VCaP (cell line): Measurements from ENCODE around the gene LIPC.

Source experiments
- H3K27ac ChIP-seq: fragments of 450-650 bp; 2 replicates; pipeline ENCODE4 v1.5.1; 2017
- CTCF ChIP-seq: fragments of 450-650 bp; conservative IDR thresholded peaks from 2 replicates; pipeline ENCODE4 v1.5.1; 2017; ENCODE audit warnings: mild to moderate bottlenecking, moderate library complexity

Gene LIPC

GRCh38 chr15:58597943-58598828, 166.4 kb downstream of the LIPC start:
- TF ChIP-seq CTCF: no peak
- H3K27ac ChIP-seq: no peak overlapping the region

GRCh38 chr15:58598829-58599210, 167.0 kb downstream of the LIPC start:
- no peak for TF ChIP-seq CTCF
- H3K27ac ChIP-seq: no peak overlapping the region

GRCh38 chr15:58602823-58603222, 171.0 kb downstream of the LIPC start:
- TF ChIP-seq CTCF: no peak
- no peak overlapping the region for H3K27ac ChIP-seq

- peak overlapping the region; percentile 63 for H3K27ac ChIP-seq
Measured at GRCh38 chr15:58603927-58604326, 172.1 kb downstream of the LIPC start.

GRCh38 chr15:58604455-58604923, 172.7 kb downstream of the LIPC start:
- H3K27ac ChIP-seq: peak overlapping the region; percentile 63
- TF ChIP-seq CTCF: no peak

GRCh38 chr15:58605931-58606530, 174.2 kb downstream of the LIPC start:
- 0 out of 2 replicates have a peak overlapping the region, but pooled peaks have one; percentile 63 for H3K27ac ChIP-seq
- TF ChIP-seq CTCF: no peak

- H3K27ac ChIP-seq: peak overlapping the region; percentile 28; the same call in 1 of the 2 replicates
- no peak for TF ChIP-seq CTCF
Measured at GRCh38 chr15:58606577-58607080, 174.8 kb downstream of the LIPC start.
